DOHH2 (cell line): Measurements from ENCODE around the gene CFAP221.

Experiments used
- H3F3A ChIP-seq: fragments of 200-600 bp; sonication (generic), shearing (Covaris generic); 2 replicates; pipeline ENCODE4 v1.6.0; 2016; ENCODE audit warnings: antibody characterized with exemption, mild to moderate bottlenecking; ENCODE audit not compliant: control insufficient read depth, insufficient read depth
- H3K27ac ChIP-seq: fragments of 200-600 bp; sonication (generic); 2 replicates; pipeline ENCODE4 v1.5.1; 2014; ENCODE audit warnings: low read depth, mild to moderate bottlenecking, low read length, moderate library complexity
- H3K27me3 ChIP-seq: fragments of 200-600 bp; sonication (generic); 2 replicates; pipeline ENCODE4 v1.6.1; 2014; ENCODE audit warnings: mild to moderate bottlenecking, low read length, mixed read lengths; ENCODE audit not compliant: control insufficient read depth
- H3K36me3 ChIP-seq: fragments of 200-600 bp; sonication (generic); 2 replicates; pipeline ENCODE4 v1.6.1; 2014; ENCODE audit warnings: mild to moderate bottlenecking, low read length, moderate library complexity, mixed read lengths; ENCODE audit not compliant: control insufficient read depth
- H3K4me1 ChIP-seq: fragments of 200-600 bp; sonication (generic); 2 replicates; pipeline ENCODE4 v1.6.1; 2014; ENCODE audit warnings: mild to moderate bottlenecking, low read length, mixed read lengths; ENCODE audit not compliant: control insufficient read depth
- H3K4me2 ChIP-seq: fragments of 200-600 bp; sonication (generic); 2 replicates; pipeline ENCODE4 v1.6.0; 2014; ENCODE audit warnings: mild to moderate bottlenecking, low read length, moderate library complexity
- H3K4me3 ChIP-seq: fragments of 200-600 bp; sonication (generic); 2 replicates; pipeline ENCODE4 v1.5.1; 2014; ENCODE audit warnings: mild to moderate bottlenecking, low read length, mixed read lengths
- H3K79me2 ChIP-seq: fragments of 200-600 bp; sonication (generic); 2 replicates; pipeline ENCODE4 v1.6.1; 2014; ENCODE audit warnings: mild to moderate bottlenecking, low read length, mixed read lengths; ENCODE audit not compliant: control insufficient read depth
- H3K9me2 ChIP-seq: fragments of 200-600 bp; sonication (generic); replicated peaks from 2 replicates; pipeline ENCODE4 v1.6.1; 2014; ENCODE audit warnings: mild to moderate bottlenecking, low read length, mixed read lengths; ENCODE audit not compliant: control insufficient read depth
- H3K9me3 ChIP-seq: fragments of 200-600 bp; sonication (generic); 2 replicates; pipeline ENCODE4 v1.6.1; 2014; ENCODE audit warnings: antibody characterized with exemption, low read length, mixed read lengths; ENCODE audit not compliant: control insufficient read depth, insufficient read depth
- H4K20me1 ChIP-seq: fragments of 200-600 bp; sonication (generic); 2 replicates; pipeline ENCODE4 v1.6.0; 2014; ENCODE audit warnings: low read depth, mild to moderate bottlenecking, antibody characterized with exemption, low read length, moderate library complexity; ENCODE audit not compliant: control insufficient read depth, insufficient read depth
- EZH2phosphoT487 ChIP-seq: fragments of 200-600 bp; sonication (generic); IDR thresholded peaks from 2 replicates; pipeline ENCODE4 v1.6.1; 2017; ENCODE audit warnings: borderline replicate concordance, mild to moderate bottlenecking, antibody characterized with exemption, low read length, moderate library complexity, mixed read lengths
- TF ChIP-seq, protein P1 (sequence below): fragments of 200-600 bp; sonication (generic); IDR thresholded peaks from one replicate; pipeline ENCODE4 v1.5.1; 2014; ENCODE audit warnings: antibody characterized with exemption, mild to moderate bottlenecking, low read depth, low read length; ENCODE audit not compliant: poor library complexity, severe bottlenecking

The CFAP221 gene

DNA sequence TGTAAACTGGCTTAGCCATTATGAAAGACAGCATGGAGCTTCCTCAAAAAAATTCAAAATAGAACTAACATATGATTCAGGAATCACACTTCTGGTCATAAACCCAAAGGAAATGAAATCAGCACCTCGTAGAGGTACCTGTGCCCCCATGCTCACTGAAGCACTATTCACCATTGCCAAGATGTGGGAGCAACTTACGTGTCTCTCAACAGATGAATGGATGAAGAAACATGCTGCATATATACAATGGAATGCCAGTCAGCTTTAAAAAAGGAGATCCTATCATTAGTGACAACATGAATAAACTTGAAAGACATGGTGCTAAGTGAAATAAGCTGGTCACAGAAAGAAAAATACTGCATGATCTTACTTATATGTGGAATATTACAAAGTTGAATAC lies 28.1 kb upstream of the CFAP221 start:
- H3K79me2 ChIP-seq: no peaks in the 10 kb centered on the region
- no peaks in the 10 kb centered on the region for H4K20me1 ChIP-seq
- H3K4me1 ChIP-seq: no peaks in the 10 kb centered on the region
- no peaks in the 10 kb centered on the region for H3K36me3 ChIP-seq
- H3K9me3 ChIP-seq: no peaks in the 10 kb centered on the region
- H3K9me2 ChIP-seq: no peaks in the 10 kb centered on the region
- H3K27ac ChIP-seq: no peak overlapping the region
- TF ChIP-seq EZH2phosphoT487: no peak
- TF ChIP-seq, protein P1, sequence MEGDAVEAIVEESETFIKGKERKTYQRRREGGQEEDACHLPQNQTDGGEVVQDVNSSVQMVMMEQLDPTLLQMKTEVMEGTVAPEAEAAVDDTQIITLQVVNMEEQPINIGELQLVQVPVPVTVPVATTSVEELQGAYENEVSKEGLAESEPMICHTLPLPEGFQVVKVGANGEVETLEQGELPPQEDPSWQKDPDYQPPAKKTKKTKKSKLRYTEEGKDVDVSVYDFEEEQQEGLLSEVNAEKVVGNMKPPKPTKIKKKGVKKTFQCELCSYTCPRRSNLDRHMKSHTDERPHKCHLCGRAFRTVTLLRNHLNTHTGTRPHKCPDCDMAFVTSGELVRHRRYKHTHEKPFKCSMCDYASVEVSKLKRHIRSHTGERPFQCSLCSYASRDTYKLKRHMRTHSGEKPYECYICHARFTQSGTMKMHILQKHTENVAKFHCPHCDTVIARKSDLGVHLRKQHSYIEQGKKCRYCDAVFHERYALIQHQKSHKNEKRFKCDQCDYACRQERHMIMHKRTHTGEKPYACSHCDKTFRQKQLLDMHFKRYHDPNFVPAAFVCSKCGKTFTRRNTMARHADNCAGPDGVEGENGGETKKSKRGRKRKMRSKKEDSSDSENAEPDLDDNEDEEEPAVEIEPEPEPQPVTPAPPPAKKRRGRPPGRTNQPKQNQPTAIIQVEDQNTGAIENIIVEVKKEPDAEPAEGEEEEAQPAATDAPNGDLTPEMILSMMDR: no peak
- H3K4me2 ChIP-seq: no peak overlapping the region
- H3F3A ChIP-seq: no peaks in the 10 kb centered on the region
- H3K4me3 ChIP-seq: no peak overlapping the region
- peaks cover 7% of the 10 kb centered on the region for H3K27me3 ChIP-seq

DNA sequence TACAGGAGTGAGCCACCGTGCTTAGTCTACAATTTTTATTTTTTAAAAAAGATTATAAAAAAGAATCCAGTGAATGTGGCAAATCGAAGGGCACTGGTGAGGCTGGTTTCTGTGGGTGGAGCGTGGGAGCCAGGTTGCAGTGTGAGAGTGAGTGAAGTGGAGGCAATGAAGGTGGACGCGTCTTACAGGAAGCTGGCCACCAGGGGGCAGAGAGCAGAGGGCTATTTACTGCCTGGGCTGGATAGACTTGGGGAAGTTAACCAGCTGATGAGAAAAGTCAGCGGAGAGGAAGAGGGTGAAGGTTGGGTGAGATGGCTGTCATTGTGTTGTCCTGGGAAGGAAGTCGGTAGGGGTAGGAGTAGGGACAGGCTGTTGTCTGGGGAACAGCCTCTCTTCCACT lies 26.8 kb upstream of the CFAP221 start:
- peaks cover 7% of the 10 kb centered on the region for H3K27me3 ChIP-seq
- no peaks in the 10 kb centered on the region for H3K4me1 ChIP-seq
- no peak overlapping the region for H3K4me3 ChIP-seq
- H4K20me1 ChIP-seq: no peaks in the 10 kb centered on the region
- TF ChIP-seq, protein P1: peak; percentile 81
- no peak for TF ChIP-seq EZH2phosphoT487
- no peaks in the 10 kb centered on the region for H3K9me2 ChIP-seq
- no peaks in the 10 kb centered on the region for H3K79me2 ChIP-seq
- H3K4me2 ChIP-seq: no peak overlapping the region
- H3K9me3 ChIP-seq: no peaks in the 10 kb centered on the region
- no peaks in the 10 kb centered on the region for H3F3A ChIP-seq
- no peaks in the 10 kb centered on the region for H3K36me3 ChIP-seq
- H3K27ac ChIP-seq: no peak overlapping the region

DNA sequence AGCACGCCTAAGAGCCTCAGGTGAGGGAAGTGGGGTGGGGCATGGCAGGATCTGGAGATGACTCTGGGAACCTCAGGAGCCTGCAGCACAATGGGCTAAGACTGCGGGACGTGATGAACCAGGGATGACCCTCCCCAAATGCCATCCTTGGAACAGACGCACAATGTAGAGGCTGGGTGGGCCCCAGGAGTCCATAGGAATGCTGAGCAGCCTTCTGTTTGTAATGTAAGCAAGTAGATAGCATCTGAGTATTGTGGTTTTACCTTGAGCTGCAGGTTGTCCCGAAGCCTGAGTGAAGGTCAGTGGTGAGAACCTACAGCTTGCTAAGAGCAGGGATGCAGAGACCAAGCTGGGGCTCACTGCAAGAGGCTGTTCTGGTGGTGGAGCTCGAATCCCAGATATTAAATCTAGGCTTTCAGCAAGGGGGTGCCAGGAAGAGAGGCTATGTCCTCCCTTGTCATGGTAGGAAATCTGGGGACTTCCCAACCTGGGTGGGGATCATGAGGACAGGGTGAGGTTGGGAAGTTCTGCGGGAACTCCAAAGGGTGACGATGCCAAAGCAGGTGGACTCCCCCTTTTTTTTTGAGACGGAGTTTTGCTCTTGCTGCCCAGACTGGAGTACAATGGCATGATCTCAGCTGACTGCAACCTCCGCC lies 25.7 kb upstream of the CFAP221 start:
- Histone ChIP-seq H3K4me2 (no peak overlapping the region), H4K20me1 (no peaks in the 10 kb centered on the region), H3K27me3 (peaks cover 7% of the 10 kb centered on the region), H3K27ac (no peak overlapping the region), H3F3A (no peaks in the 10 kb centered on the region), H3K9me2 (no peaks in the 10 kb centered on the region), H3K4me1 (no peaks in the 10 kb centered on the region), H3K36me3 (no peaks in the 10 kb centered on the region), H3K79me2 (no peaks in the 10 kb centered on the region), H3K9me3 (no peaks in the 10 kb centered on the region), H3K4me3 (no peak overlapping the region)
- TF ChIP-seq EZH2phosphoT487: no peak
- TF ChIP-seq, protein P1: no peak

DNA sequence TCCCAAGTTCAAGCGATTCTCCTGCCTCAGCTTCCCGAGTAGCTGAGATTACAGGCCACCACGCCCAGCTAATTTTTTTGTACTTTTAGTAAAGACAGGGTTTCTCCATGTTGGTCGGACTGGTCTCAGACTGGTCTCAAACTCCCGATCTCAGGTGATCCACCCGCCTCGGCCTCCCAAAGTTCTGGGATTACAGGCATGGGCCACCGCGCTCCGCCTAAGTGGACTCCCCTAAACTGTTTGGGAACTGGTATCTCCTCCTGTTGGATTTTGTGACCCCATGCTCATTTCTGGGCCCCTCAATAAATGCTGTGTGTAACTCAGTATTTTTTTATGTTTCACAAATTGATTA lies 25.2 kb upstream of the CFAP221 start:
- Histone ChIP-seq H4K20me1 (no peaks in the 10 kb centered on the region), H3K9me3 (no peaks in the 10 kb centered on the region), H3F3A (no peaks in the 10 kb centered on the region), H3K9me2 (no peaks in the 10 kb centered on the region), H3K27me3 (peaks cover 2% of the 10 kb centered on the region; the same call in 1 of the 2 replicates), H3K79me2 (no peaks in the 10 kb centered on the region), H3K36me3 (no peaks in the 10 kb centered on the region), H3K4me2 (no peak overlapping the region), H3K27ac (no peak overlapping the region), H3K4me1 (no peaks in the 10 kb centered on the region), H3K4me3 (no peak overlapping the region)
- no peak for TF ChIP-seq EZH2phosphoT487
- TF ChIP-seq, protein P1: no peak
